Upper lobe of left lung (tissue), 6 donors: Measurements from ENCODE around the gene HGF. TPM values are rescaled to one million over a fixed set of nuclear protein-coding genes. Genes with fewer than 3 reads are reported as not detected.

Source experiments
- ATAC-seq, 2 donors: fragments of 200-7000 bp; cut with Tn5 transposase; one replicate each; pipeline ENCODE4 v1.9.1; 2022; ENCODE audit warnings: mild to moderate bottlenecking in 2 of 2, moderate library complexity in 2 of 2; ENCODE audit not compliant: low FRiP score in 2 of 2
- DNase-seq, 2 donors: peaks; one replicate each; pipeline ENCODE4 v3.0.0-alpha.2; 2019 to 2020
- H3K27ac ChIP-seq, 4 donors: fragments of 200-600 bp; sonication (generic); one replicate each; pipeline ENCODE4 v1.5.1; 2016 to 2019
- H3K27me3 ChIP-seq, 4 donors: fragments of 200-600 bp; sonication (generic); one replicate each; pipeline ENCODE4 v1.5.1; 2017 to 2019
- H3K36me3 ChIP-seq, 4 donors: fragments of 200-600 bp; sonication (generic); one replicate each; pipeline ENCODE4 v1.5.1; 2016 to 2019
- H3K4me1 ChIP-seq, 4 donors: fragments of 200-600 bp; sonication (generic); one replicate each; pipeline ENCODE4 v1.5.1; 2018 to 2019
- H3K4me3 ChIP-seq, 4 donors: fragments of 200-600 bp; sonication (generic); one replicate each; pipeline ENCODE4 v1.5.1; 2017 to 2019; ENCODE audit warnings: mild to moderate bottlenecking in 2 of 4, moderate library complexity in 1 of 4
- H3K9me3 ChIP-seq, 4 donors: fragments of 200-600 bp; sonication (generic); one replicate each; pipeline ENCODE4 v1.5.1; 2018 to 2019
- EP300 ChIP-seq, 4 donors: sonication (generic); formaldehyde crosslinking; IDR thresholded peaks; one replicate each; pipeline ENCODE4 v1.5.1; 2017; ENCODE audit warnings: antibody characterized with exemption in 4 of 4, control low read depth in 2 of 4
- POLR2A ChIP-seq, 4 donors: fragments of 450-650 bp; IDR thresholded peaks; one replicate each; pipeline ENCODE4 v1.5.1; 2016 to 2017; ENCODE audit warnings: antibody characterized with exemption in 4 of 4, mild to moderate bottlenecking in 2 of 4
- POLR2AphosphoS5 ChIP-seq, 2 donors: sonication (generic); formaldehyde crosslinking; IDR thresholded peaks; one replicate each; pipeline ENCODE4 v1.5.1; 2017; ENCODE audit warnings: antibody characterized with exemption in 2 of 2
- WGBS, 2 donors: methylation state at CpG; one replicate each; pipeline ENCODE4 v1.1.5; 2017 to 2018; 5-methylcytosine and 5-hydroxymethylcytosine counted together
- total RNA-seq, 6 donors: library from RNA; depleted of rRNA in 4 of 6; stranded (reverse); fragments of >200 nt in 4 of 6; gene quantifications; one replicate each; pipeline versions ENCODE4 v1.1.0 to v1.2.1, GENCODE V29; 2016 to 2021
- TF ChIP-seq, protein P1 (sequence below), 6 experiments: fragments of 450-650 bp in 4 of 6; fragments of 200-600 bp in 2 of 6; sonication (generic) in 2 of 6; IDR thresholded peaks; one replicate each; pipeline ENCODE4 v1.5.1; 2016 to 2019; ENCODE audit warnings: antibody characterized with exemption in 6 of 6
- donor health status: DM: no; HTN: no; CAD: no; lungs with moderate emphysema.
- donor health status: DM: no; HTN: yes; CAD: no; lungs with severe emphysema.

HGF gene
- total RNA-seq, 6 donors from 2014 or later, result 8.2 to 23.1 (median 8.9) TPM

DNA sequence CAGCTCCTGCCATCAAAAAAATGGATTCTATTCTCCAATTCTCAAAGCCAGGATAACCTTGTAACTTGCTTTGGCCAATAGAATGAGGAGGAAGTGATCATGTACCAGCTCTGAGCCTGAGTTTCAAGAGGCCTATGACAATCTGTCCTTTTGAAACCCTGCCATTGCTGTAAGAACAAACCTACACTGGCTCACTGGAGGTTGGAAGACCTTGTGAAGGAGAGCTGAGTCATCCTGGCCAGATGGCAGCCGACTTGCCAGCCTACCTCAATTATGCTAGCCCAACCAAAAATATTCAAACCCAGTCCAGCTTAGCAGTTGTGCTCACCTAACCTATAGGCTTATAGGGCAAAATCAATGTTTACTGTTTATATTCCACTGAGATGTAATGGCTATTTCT is 93.0 kb downstream of the HGF start:
- 88 to 93% methylated on average over 1 of the region's 1 CpG for WGBS, 2 donors
- DNase-seq (no peak), ATAC-seq (no peak)
- Histone ChIP-seq H3K27ac (no peak overlapping the region), H3K4me3 (no peak overlapping the region), H3K36me3 (no peaks in the 10 kb centered on the region), H3K9me3 (no peaks in the 10 kb centered on the region), H3K4me1 (peaks cover 0 to 8% (median 0%) of the 10 kb centered on the region in 4 donors), H3K27me3 (no peaks in the 10 kb centered on the region)
- no peak for TF ChIP-seq POLR2AphosphoS5 (IDR thresholded peaks at IDR 0.05)
- no peak for TF ChIP-seq POLR2A (IDR thresholded peaks at IDR 0.05)

DNA sequence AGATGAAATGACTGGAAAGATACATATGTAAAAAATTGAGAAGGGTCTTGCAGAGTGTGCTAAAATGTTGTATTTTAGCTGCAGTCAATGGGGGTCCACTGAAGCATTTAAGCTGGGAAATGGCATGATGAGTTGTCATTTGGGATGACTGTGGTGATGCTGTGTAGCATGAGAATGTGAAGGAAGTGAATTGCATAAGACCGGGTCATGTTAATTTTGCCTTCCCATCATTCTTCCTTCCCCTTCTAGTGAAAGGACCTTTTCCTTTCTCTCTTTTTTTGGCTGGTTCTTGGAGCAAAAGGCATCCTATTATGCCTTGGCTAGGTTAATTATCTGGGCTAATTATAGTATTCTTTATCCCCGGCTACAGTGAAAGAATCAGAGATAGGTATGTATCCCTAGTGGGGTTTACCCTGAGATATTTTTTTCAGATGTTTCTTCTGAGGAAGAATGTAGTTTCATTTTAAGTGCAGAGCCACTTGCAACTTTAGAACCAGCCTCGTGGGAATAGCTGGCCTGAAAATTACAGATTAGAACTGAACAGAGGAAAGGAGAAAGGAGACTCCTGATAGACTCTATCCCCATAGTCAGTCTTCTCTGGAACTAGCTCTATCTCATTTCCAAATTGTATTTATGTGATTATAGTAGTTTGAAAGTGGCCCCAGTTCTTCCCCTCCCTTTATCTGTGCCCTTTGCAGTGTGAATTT is 93.6 kb downstream of the HGF start:
- TF ChIP-seq POLR2AphosphoS5 (IDR thresholded peaks at IDR 0.05) (no peak), POLR2A (IDR thresholded peaks at IDR 0.05) (no peak), EP300 (IDR thresholded peaks at IDR 0.05) (no peak)
- TF ChIP-seq, protein P1, sequence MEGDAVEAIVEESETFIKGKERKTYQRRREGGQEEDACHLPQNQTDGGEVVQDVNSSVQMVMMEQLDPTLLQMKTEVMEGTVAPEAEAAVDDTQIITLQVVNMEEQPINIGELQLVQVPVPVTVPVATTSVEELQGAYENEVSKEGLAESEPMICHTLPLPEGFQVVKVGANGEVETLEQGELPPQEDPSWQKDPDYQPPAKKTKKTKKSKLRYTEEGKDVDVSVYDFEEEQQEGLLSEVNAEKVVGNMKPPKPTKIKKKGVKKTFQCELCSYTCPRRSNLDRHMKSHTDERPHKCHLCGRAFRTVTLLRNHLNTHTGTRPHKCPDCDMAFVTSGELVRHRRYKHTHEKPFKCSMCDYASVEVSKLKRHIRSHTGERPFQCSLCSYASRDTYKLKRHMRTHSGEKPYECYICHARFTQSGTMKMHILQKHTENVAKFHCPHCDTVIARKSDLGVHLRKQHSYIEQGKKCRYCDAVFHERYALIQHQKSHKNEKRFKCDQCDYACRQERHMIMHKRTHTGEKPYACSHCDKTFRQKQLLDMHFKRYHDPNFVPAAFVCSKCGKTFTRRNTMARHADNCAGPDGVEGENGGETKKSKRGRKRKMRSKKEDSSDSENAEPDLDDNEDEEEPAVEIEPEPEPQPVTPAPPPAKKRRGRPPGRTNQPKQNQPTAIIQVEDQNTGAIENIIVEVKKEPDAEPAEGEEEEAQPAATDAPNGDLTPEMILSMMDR (IDR thresholded peaks at IDR 0.05), result no peak
- Histone ChIP-seq H3K4me1 (peaks cover 0 to 8% (median 0%) of the 10 kb centered on the region in 4 donors), H3K9me3 (no peaks in the 10 kb centered on the region), H3K36me3 (no peaks in the 10 kb centered on the region), H3K4me3 (no peak overlapping the region), H3K27me3 (no peaks in the 10 kb centered on the region), H3K27ac (no peak overlapping the region)
- no peak for ATAC-seq
- 54 to 59% methylated on average over 3 of the region's 3 CpGs for WGBS, 2 donors
- DNase-seq, result no peak

DNA sequence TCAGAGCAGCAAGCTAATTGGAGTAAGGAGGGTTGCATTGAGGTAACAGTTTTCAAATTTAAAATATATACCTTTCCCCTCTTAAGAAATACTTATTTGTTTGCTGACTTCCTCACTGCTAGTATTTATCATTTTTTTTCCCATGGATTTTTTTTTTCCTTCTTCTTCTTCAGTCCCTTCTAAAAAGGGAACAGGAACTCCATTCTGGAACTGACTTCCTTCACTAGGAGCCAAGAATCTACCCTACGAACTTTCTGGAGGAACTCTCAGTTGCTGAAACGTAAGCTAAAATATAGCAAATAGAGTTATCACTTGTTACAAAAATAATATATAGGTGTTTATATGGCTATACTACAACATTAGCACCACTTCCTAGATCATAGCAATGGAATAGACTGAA is 95.4 kb downstream of the HGF start:
- no peak for ATAC-seq
- WGBS, 2 donors, result 33 to 42% methylated on average over 2 of the region's 2 CpGs

DNA sequence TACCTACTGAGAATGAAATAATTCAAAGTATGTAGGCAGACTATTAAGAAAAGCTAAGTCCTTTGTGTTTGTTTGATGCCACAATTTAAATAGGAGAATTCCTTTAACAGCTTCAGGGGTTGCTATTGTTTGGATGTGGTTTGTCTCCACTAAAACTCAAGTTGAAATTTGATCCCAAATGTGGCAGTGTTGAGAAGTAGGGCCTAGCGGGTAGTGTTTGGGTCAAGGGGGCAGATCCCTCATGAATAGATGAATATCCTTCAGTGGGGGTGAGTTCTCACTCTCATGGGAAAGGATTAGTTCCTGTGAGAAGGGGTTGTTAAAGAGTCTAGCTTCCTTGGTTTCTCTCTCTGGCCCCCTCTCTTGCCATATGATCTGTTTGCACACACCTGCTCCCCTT is 97.0 kb downstream of the HGF start:
- ATAC-seq, result no peak
- DNase-seq, result no peak
- H3K27ac ChIP-seq, result no peak overlapping the region
- H3K4me1 ChIP-seq, result peaks cover 0 to 8% (median 0%) of the 10 kb centered on the region in 4 donors
- WGBS, 2 donors, result 86 to 100% methylated on average over 1 of the region's 1 CpG
- H3K4me3 ChIP-seq, result no peak overlapping the region
- H3K27me3 ChIP-seq, result no peaks in the 10 kb centered on the region
- no peaks in the 10 kb centered on the region for H3K36me3 ChIP-seq
- no peaks in the 10 kb centered on the region for H3K9me3 ChIP-seq
- TF ChIP-seq EP300 (IDR thresholded peaks at IDR 0.05) (no peak), POLR2A (IDR thresholded peaks at IDR 0.05) (no peak), POLR2AphosphoS5 (IDR thresholded peaks at IDR 0.05) (no peak)
- TF ChIP-seq, protein P1 (IDR thresholded peaks at IDR 0.05), result no peak

More for the DNA sequence above, 95.4 kb downstream of the HGF start:
- no peaks in the 10 kb centered on the region for H3K27me3 ChIP-seq
- peaks cover 0 to 8% (median 0%) of the 10 kb centered on the region in 4 donors for H3K4me1 ChIP-seq
- no peaks in the 10 kb centered on the region for H3K36me3 ChIP-seq
- H3K9me3 ChIP-seq, result no peaks in the 10 kb centered on the region
- H3K27ac ChIP-seq, result no peak overlapping the region
- DNase-seq, result no peak
- H3K4me3 ChIP-seq, result no peak overlapping the region
- TF ChIP-seq POLR2AphosphoS5 (IDR thresholded peaks at IDR 0.05), result no peak
- TF ChIP-seq, protein P1 (IDR thresholded peaks at IDR 0.05), result no peak
- no peak for TF ChIP-seq EP300 (IDR thresholded peaks at IDR 0.05)

DNA sequence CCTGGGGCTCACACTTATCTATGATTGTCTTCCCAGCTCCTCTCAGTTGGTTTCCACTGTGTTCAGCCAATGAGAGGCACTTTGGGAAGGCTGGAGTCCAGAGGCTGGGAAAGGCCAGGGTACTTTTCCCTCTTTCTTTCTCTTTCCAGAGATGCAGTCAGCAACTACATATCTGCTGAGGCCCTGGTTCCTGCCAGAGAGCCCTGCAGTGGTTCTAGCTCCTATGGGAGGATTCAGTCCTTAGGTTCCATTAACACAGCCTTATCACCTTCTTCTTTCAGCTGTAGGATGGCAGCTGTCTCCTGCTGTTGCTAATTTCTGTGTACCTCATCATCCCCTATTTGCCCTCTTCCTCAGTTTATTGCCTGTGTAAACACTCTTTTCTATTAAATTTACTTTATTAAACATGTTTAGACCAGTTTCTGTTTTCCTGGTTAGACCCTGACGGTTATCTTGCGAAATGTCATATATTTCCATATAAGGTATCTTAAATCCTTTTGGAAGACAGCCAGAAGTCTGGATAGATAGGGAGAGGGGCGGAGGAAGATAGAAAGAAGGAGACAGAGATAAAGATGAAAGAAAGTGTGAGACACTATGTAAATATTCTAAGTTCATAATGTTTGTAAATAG is 100.3 kb downstream of the HGF start:
- DNase-seq, result no peak
- no peak for ATAC-seq

More for the DNA sequence above, 100.3 kb downstream of the HGF start:
- no peaks in the 10 kb centered on the region for H3K36me3 ChIP-seq
- no peaks in the 10 kb centered on the region for H3K9me3 ChIP-seq
- no peaks in the 10 kb centered on the region for H3K27me3 ChIP-seq
- no peak overlapping the region for H3K4me3 ChIP-seq
- H3K4me1 ChIP-seq, result peaks cover 0 to 5% (median 0%) of the 10 kb centered on the region in 4 donors
- no peak overlapping the region for H3K27ac ChIP-seq
- WGBS, 2 donors, result 76% methylated on average over 3 of the region's 3 CpGs
- TF ChIP-seq POLR2A (IDR thresholded peaks at IDR 0.05), result no peak
- no peak for TF ChIP-seq POLR2AphosphoS5 (IDR thresholded peaks at IDR 0.05)
- TF ChIP-seq, protein P1 (IDR thresholded peaks at IDR 0.05), result no peak
- no peak for TF ChIP-seq EP300 (IDR thresholded peaks at IDR 0.05)
